HEK293 (cell line): ENCODE data around the gene SLC16A10.

Experiments used
- BCL11A ChIP-seq: fragments of 450-650 bp; formaldehyde crosslinking; IDR thresholded peaks from 2 replicates; pipeline ENCODE4 v1.5.1; 2016; ENCODE audit warnings: low read depth, missing biosample characterization, missing genetic modification characterization
- MEIS1 ChIP-seq: sonication (generic); formaldehyde crosslinking; IDR thresholded peaks from 2 replicates; pipeline ENCODE4 v1.8.1; 2022; ENCODE audit warnings: missing genetic modification reagents, mild to moderate bottlenecking, borderline replicate concordance
- MZF1 ChIP-seq: fragments of 450-650 bp; formaldehyde crosslinking; IDR thresholded peaks from 2 replicates; pipeline ENCODE4 v1.5.1; 2017; ENCODE audit warnings: missing biosample characterization, missing genetic modification characterization, borderline replicate concordance
- ZNF626 ChIP-seq: fragments of 450-650 bp; sonication (Bioruptor Pico); formaldehyde crosslinking; IDR thresholded peaks from 2 replicates; pipeline ENCODE4 v1.5.1; 2018; ENCODE audit warnings: missing biosample characterization, missing genetic modification characterization, inconsistent platforms
- TF ChIP-seq, protein P1 (sequence below): fragments of 450-650 bp; IDR thresholded peaks from 2 replicates; pipeline ENCODE4 v1.5.1; 2018; ENCODE audit warnings: missing biosample characterization, mild to moderate bottlenecking, missing genetic modification characterization
- TF ChIP-seq, protein P2 (sequence below): fragments of 450-650 bp; formaldehyde crosslinking; IDR thresholded peaks from 2 replicates; pipeline ENCODE4 v1.5.1; 2016; ENCODE audit warnings: missing biosample characterization, missing genetic modification characterization
- TF ChIP-seq, protein P3 (sequence below): fragments of 450-650 bp; formaldehyde crosslinking; IDR thresholded peaks from 2 replicates; pipeline ENCODE4 v1.5.1; 2016; ENCODE audit warnings: missing biosample characterization, missing genetic modification characterization, borderline replicate concordance

DNA sequence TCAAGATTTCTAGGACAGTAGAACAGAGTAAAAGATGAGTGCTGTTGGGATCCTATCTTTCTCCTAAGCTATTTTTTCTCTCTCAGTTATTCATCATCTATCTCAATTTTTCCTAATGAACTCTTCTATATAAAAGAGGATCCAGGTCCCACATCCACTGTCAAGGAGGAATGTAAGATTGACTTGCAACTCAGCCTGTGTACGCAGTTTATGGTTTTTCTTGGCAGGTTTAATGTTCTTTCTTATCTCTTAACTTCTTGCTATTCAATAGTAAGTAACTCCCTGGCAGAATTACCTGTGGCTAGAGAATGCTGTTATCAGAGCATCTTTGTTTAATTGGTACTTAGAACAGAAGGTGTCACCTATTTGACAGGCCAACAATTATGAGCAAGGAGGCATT, 60.8 kb downstream of the SLC16A10 start:
- TF ChIP-seq ZNF626 (tag by site-specific recombination) (no peak), BCL11A (no peak), MZF1 (tag by site-specific recombination) (no peak), MEIS1 (CRISPR knock-in tag) (no peak)
- TF ChIP-seq, protein P1, sequence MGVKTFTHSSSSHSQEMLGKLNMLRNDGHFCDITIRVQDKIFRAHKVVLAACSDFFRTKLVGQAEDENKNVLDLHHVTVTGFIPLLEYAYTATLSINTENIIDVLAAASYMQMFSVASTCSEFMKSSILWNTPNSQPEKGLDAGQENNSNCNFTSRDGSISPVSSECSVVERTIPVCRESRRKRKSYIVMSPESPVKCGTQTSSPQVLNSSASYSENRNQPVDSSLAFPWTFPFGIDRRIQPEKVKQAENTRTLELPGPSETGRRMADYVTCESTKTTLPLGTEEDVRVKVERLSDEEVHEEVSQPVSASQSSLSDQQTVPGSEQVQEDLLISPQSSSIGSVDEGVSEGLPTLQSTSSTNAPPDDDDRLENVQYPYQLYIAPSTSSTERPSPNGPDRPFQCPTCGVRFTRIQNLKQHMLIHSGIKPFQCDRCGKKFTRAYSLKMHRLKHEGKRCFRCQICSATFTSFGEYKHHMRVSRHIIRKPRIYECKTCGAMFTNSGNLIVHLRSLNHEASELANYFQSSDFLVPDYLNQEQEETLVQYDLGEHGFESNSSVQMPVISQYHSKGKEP: no peak
- TF ChIP-seq, protein P2, sequence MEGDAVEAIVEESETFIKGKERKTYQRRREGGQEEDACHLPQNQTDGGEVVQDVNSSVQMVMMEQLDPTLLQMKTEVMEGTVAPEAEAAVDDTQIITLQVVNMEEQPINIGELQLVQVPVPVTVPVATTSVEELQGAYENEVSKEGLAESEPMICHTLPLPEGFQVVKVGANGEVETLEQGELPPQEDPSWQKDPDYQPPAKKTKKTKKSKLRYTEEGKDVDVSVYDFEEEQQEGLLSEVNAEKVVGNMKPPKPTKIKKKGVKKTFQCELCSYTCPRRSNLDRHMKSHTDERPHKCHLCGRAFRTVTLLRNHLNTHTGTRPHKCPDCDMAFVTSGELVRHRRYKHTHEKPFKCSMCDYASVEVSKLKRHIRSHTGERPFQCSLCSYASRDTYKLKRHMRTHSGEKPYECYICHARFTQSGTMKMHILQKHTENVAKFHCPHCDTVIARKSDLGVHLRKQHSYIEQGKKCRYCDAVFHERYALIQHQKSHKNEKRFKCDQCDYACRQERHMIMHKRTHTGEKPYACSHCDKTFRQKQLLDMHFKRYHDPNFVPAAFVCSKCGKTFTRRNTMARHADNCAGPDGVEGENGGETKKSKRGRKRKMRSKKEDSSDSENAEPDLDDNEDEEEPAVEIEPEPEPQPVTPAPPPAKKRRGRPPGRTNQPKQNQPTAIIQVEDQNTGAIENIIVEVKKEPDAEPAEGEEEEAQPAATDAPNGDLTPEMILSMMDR (tag by site-specific recombination): no peak
- TF ChIP-seq, protein P3, sequence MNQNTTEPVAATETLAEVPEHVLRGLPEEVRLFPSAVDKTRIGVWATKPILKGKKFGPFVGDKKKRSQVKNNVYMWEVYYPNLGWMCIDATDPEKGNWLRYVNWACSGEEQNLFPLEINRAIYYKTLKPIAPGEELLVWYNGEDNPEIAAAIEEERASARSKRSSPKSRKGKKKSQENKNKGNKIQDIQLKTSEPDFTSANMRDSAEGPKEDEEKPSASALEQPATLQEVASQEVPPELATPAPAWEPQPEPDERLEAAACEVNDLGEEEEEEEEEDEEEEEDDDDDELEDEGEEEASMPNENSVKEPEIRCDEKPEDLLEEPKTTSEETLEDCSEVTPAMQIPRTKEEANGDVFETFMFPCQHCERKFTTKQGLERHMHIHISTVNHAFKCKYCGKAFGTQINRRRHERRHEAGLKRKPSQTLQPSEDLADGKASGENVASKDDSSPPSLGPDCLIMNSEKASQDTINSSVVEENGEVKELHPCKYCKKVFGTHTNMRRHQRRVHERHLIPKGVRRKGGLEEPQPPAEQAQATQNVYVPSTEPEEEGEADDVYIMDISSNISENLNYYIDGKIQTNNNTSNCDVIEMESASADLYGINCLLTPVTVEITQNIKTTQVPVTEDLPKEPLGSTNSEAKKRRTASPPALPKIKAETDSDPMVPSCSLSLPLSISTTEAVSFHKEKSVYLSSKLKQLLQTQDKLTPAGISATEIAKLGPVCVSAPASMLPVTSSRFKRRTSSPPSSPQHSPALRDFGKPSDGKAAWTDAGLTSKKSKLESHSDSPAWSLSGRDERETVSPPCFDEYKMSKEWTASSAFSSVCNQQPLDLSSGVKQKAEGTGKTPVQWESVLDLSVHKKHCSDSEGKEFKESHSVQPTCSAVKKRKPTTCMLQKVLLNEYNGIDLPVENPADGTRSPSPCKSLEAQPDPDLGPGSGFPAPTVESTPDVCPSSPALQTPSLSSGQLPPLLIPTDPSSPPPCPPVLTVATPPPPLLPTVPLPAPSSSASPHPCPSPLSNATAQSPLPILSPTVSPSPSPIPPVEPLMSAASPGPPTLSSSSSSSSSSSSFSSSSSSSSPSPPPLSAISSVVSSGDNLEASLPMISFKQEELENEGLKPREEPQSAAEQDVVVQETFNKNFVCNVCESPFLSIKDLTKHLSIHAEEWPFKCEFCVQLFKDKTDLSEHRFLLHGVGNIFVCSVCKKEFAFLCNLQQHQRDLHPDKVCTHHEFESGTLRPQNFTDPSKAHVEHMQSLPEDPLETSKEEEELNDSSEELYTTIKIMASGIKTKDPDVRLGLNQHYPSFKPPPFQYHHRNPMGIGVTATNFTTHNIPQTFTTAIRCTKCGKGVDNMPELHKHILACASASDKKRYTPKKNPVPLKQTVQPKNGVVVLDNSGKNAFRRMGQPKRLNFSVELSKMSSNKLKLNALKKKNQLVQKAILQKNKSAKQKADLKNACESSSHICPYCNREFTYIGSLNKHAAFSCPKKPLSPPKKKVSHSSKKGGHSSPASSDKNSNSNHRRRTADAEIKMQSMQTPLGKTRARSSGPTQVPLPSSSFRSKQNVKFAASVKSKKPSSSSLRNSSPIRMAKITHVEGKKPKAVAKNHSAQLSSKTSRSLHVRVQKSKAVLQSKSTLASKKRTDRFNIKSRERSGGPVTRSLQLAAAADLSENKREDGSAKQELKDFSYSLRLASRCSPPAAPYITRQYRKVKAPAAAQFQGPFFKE (tag by site-specific recombination): no peak
